ENCODE data around the gene CCDC82.

CCDC82 gene

DNA sequence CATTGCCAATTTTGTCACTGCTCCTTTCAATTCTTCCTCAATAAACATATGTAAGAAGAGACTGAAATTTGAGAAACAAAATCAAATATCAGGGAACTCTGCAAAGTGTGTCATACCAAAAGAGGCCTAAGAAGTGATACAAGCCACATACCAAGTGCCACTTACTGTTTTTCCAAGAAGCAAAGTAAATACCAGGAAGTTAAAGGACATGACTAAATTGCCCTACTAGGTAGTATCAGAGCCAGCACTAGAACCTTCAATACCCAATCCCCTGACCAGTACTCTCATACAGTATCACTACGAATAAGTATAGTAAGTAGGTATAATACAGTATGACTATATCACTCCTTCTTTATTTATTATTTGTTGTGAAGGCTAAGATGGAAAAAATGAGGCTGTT, 60.3 kb downstream of the CCDC82 start:
- no peak for DNase-seq (ENCODE audit: low read depth)

DNA sequence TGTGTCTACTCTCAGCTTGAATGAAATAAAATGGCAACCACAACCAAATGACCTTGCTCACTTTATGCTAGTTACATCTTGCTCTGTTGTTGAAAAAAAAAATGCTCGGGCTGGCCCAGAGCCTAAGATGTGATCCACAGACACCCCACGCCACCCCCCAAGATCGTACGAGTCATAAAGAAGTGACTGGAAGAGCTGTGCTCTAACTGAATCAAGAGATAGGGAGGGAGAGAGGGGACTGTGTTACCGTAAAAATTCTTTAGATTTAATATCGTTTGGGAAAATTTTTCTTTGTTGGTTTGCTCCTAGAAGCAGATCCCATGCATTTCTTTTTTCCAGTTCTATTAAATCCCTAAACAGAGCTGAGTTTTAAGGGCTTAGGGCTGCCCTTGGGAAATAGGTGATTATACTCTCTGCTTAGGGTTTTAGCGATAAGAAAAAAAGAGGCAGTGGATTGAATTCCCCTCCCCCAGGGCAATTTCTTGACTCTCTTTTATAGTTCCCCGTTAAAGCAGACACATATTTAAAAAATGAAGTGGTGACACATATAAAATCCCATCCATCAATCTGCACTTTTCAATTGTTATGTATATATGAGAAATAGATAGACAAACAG, 61.2 kb downstream of the CCDC82 start:
- DNase-seq (ENCODE audit: low read depth), result peak; percentile 83

DNA sequence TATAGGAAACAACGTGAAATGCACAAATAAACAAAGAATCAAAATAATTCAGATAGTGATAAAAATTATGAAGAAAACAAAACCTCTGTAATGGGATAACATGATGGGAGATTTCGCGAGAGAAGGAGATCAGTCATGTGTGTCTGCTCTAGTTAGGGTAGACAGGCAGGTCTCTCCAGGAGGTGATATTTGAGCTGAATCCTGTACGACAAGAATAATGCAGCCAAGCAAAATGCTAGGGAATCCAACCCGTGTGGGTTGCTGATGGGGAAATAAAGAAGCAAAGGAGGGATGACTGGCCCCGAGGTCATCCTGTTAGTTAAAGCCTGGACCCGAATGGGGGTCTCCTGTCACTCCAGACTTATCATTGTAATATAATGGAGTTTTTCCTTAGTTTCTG, 62.8 kb downstream of the CCDC82 start:
- DNase-seq (ENCODE audit: low read depth), result no peak

GRCh38 chr11:96324912-96325311, 64.8 kb downstream of the CCDC82 start:
- peak; percentile 92 for DNase-seq (ENCODE audit: low read depth)

DNA sequence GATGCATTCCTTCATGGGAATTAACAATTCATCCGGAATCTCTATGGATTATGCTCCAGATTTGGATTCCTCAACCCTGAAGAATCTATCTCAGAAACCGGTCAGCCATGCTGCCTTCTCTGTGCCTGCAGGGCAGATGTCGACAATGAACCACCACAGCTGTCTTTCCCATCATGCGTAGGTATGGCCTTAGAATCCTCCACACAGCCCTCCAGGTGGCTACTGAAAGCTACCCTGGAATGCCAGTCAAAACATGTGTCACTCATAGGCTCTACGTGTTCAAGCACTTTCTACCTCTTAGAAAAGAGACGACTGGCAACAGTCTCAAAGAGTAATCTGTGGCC, 66.1 kb downstream of the CCDC82 start:
- no peak for DNase-seq (ENCODE audit: low read depth)

- no peak for DNase-seq (ENCODE audit: low read depth)
These were observed 66.7 kb downstream of the CCDC82 start for GRCh38 chr11:96322775-96323641.

- DNase-seq (ENCODE audit: low read depth), result no peak
These were observed 68.6 kb downstream of the CCDC82 start for GRCh38 chr11:96321091-96321490.

DNA sequence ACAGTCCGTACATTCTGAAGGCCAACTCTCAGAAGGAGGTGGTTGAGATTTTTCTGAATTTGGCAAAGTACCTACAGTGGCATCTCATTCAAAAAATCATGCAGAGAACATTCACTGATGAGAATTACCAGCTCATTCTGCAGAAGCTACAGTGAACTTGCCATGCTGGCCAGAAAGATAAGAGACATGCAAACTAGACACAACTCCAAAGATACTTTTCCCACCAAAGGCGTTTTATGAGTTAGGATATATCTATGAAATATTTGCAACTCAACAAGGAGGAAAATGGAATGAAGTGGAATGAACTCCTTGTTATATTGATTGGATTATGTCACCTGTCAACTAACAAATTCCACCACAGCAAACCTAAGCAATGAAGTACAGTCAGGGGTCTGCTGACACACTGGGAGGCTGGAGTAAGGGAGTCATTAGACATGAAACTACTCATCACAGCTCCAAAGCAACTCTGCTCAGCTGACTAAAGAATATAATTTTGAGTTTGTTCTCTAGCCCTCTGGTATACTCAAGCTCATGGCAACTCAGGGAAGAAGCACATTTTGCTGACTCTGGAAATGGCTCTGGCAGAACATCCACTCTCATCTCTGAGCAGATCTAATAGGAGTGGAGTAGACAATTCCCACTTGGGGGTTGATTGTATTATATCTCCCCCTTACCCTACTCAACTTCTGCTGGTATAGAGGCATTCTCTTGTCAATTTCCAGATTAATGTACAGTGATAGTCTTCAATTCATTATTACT, 69.6 kb downstream of the CCDC82 start:
- no peak for DNase-seq (ENCODE audit: low read depth)

DNA sequence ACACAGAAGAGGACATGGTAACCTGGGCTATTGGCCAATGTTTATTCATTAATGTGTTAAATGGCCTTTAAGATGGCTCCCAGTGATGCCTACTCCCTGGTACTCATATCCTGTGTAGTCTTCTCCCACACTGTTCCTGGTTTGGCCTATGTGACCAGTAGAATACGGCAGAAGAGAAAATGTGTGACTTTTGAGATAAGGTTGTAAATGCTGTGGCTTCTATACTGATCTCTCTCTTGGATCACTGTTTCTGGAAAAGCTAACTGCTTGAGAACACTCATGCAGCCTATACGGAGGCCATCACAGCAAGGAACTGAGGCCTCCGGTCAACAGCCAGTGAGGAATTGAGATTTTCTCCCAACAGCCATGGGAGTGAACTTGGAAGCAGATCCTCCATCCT, 70.9 kb downstream of the CCDC82 start:
- no peak for DNase-seq (ENCODE audit: low read depth)

DNA sequence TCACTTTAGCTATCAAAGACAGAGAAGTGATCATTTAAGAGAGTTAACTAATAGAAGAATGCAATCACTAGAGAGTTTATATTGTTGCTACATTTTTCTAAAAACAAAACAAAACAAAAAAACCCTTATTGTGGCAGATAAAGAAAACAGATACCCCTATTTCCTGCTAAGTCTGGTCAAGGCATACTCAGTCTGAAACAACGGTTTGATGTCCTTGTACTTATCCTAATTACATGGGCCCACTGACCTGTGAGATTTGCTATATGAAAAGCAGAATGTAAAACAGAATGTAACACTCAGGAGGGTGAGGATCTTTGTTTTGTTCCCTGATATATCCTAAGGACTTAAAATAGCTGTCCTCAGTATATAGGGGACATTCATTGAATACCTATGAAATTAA, 71.3 kb downstream of the CCDC82 start:
- DNase-seq (ENCODE audit: low read depth), result no peak

DNA sequence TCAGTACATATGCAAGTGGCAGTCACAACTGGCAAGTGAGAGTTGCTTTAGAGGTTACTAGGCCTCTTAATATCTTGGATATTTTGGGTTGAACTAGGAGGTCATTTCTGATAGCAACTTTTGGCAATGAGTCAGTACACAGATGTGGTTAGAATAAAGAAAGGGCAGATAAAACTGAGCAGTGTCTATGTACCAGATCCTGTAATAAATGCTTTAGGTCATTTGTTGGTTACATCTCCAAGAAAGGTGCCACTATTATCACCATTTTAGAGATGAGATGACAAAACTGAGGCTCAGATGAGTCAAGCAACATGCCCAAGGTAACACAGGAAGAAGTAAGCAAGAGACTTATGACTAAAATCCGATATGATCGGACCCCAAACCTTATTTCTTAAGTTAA, 71.7 kb downstream of the CCDC82 start:
- no peak for DNase-seq (ENCODE audit: low read depth)

- DNase-seq (ENCODE audit: low read depth), result no peak
These were observed 72.1 kb downstream of the CCDC82 start for GRCh38 chr11:96317571-96317970.

DNA sequence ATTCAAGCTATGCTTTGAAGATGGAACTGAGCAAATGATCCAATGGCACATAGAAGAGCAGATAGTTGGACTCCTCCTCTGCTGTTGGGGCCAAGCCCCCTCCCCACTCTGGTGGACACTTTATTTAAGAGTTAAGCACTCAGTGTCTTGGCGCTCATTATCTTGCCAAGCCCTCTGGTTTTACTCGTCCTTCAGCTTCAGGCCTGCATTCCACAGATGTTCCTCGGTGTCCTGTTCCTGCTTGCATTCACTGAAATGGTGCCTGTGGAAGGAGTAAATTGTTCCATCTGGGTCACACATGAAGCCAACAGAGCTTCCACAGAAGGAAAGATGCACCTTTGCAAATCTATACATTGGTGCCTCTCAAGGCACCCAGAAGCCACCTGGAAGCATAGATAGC, 72.8 kb downstream of the CCDC82 start:
- no peak for DNase-seq (ENCODE audit: low read depth)

DNA sequence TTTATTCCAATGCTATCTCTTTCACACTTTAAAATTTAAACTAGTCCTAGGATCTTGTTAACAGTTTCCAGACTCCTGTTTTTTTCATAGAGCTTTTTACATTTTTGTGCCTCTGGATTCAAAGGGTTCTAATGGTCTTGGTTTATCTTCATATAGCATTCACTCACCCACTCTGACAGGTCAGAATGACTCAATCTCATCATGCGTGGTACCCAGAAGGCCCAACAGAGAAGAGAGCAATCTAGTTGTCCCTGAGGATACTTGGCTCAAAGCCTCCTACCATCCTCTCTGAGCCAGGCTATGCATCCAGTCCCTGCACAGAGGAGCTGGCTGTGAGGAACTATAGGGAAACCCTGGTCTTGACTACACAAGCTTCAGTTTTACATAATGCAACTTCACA, 74.2 kb downstream of the CCDC82 start:
- no peak for DNase-seq (ENCODE audit: low read depth)

DNA sequence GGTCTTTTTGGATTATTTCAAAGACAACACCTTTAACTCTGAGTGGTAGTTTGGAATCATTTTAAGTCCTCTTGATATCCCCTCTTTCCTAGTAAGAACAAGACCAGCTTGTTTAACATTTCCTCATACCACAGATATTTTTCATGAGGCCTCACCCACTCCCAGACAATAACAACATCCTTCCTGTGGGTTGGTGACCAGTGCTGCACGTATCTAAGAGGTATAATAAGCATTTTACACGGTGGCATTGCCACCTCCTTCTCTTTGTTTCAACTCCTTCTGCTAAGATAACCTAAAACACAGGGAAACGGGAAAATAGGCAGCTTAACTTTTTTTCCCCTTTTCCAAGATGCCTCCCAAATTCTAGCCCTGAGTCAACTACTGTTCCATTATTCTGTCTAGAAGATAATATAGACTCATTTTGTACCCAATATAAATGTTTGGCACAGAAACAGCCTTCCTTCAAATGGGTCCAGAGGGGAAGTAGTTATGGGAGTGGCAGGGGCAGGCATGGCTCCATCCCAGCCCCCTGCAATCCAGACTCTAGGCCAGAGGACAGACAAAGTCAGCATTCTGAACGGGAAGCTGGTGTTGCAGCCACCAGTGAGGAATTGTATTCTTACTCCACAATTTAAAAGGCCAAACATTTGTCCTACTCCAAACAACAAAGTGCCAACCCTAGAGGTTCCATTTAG, 75.2 kb downstream of the CCDC82 start:
- DNase-seq (ENCODE audit: low read depth), result peak; percentile 84

DNA sequence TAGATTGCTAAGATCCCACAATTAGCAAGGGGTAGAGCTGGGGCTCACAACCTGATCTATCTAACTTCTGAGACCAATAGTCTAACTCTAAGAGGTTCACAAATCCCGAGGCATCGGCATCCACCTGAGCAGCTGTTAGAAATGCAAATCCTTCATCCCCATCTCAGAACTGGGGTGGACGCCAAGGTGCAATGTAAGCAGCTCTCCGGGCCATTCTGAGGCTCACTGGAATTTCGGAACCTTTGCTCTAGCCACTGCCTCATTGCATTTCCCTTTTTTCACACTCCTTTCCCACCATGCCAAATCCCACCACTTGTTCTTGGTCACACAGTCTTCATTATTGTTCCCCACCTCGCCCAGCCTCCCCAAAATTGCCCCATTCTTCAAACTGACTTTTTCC, 76.5 kb downstream of the CCDC82 start:
- DNase-seq (ENCODE audit: low read depth), result no peak

DNA sequence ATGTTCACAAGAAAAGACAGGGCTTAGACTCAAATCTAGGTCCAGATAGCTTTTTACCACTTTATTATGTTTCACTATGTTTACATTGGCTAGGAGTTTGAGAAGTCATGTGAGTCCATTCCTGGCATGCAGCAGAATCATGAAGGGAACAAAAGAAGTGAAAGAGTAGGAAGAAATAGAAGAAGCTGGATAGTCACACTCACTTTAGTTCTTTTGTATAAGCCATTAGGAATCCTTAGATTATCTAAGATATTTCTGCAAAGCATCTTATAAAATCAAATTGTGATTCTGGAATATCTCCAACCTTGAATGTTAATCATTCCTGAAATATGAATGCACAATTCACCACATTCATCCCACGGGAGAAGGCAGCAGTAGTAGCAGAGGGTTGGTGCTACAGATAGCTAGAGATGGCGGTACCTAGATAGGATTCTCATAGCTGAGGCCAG, 78.6 kb downstream of the CCDC82 start:
- peak; percentile 77 for DNase-seq (ENCODE audit: low read depth)

DNA sequence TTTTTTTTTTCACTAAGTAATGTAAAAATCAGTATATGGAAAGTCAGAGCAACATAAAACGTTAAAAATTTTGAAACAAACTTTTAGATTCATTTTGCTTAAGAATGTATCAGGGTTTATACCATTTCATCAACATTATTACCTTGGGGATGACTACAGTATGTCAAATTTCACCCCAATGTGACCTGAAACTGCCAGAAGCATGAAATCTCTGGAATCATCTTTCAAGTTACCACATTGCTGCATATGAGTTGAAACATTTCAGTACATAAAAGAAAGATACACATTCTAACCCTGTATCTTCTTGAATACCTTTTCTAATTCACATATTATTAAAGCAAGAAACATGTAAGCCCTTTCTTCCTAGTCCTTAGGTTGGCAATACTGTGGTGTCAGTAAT, 79.5 kb downstream of the CCDC82 start:
- DNase-seq (ENCODE audit: low read depth), result peak; percentile 64

GRCh38 chr11:96309643-96310017, 80.1 kb downstream of the CCDC82 start:
- DNase-seq (ENCODE audit: low read depth), result no peak

- no peak for DNase-seq (ENCODE audit: low read depth)
These were observed 80.6 kb downstream of the CCDC82 start for GRCh38 chr11:96309016-96309642.

DNA sequence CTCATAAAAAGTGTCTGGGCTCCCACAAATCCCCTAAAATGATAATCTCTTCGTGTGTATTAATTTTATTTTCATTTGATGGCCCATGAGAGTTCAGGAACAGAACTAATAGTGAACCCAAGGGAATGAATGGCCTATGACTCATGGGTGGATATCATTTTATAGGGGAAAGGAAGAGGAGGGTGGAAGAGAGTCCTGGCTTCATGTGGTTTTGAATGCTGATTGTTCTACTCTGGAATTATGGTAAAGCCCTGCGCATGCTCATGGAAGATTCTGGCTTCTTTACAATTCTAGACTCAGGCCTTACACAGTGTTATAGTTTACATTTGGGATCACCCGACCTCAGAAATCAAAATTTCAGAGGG, 82.0 kb downstream of the CCDC82 start:
- DNase-seq (ENCODE audit: low read depth), result peak; percentile 84
